ENCODE results near the gene MTF1.
A peak's percentile ranks its signal among the peaks of the same experiment; 100 is the strongest.

MTF1 gene

DNA sequence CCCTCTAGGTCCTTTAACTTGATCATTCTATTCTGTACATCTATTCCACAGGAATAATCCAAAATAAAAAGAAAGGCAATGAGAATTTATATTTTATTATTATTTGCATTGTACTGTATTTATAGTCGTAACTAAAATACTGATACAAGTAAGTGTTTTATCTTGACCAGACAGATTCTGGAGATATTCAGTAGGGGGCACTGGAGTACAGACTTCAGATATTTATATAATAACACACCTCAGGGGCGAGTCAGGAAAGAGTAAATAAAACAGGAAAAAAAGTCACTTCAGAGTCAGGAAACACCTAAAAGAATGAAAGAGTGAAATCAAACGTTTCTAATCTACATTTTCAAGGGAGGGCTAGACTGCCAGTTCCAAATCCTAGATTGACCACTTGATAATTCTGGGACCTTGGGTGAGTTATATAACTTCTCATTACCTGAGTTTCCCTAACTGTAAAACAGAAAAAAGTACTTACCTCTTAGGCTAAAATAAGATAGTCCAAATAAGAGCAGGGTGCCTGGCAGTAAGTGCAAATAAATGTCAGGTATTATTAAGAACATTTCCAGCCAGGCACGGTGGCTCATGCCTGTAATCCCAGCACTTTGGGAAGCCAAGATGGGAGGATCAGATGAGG, 31.1 kb upstream of the MTF1 start:
- DNase-seq (ENCODE audit: low spot score in 2 of 2) (no peak), ATAC-seq (replicated peaks; ENCODE audit: extremely low read depth, poor library complexity, severe bottlenecking) (no peak)
- Mint-ChIP-seq H3K36me3 (ENCODE audit: insufficient read depth) (peaks cover 24% of the 10 kb centered on the region), H3K27ac (ENCODE audit: low read depth) (no peak overlapping the region), H3K4me1 (no peaks in the 10 kb centered on the region), H3K4me3 (no peak overlapping the region), H3K9me3 (no peaks in the 10 kb centered on the region), H3K27me3 (no peaks in the 10 kb centered on the region)

DNA sequence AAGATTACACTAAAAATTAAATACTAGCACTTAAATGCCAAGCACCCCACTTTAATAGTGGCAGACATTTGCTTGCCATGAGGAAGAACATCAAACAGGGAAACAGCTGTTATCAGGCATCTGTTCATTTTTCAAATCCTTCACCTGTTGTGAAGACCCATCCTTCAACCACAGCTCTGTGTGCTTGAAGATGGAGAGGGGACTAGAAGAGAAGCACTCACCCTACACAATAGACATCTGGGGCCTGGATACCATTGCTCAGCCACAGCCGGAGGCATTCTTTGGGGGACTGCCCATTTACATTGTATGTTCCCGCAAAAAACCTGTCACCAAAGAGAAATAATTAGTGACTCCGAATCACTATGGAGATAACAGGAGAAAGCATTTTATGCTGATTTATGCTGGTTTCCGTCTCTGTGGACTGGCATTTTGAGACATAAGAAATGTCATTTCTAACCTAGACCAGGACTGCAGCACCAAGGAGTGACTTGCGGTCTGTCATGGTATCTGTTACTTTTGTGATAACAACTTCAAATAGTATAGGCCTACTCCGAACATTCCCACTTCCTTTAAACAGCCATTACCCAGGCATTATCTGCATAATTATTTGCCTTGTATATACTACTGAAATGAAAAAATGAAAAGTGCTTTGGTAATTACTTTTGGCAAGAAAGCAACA, 28.8 kb upstream of the MTF1 start:
- peaks cover 37% of the 10 kb centered on the region for H3K36me3 Mint-ChIP-seq (ENCODE audit: insufficient read depth)

DNA sequence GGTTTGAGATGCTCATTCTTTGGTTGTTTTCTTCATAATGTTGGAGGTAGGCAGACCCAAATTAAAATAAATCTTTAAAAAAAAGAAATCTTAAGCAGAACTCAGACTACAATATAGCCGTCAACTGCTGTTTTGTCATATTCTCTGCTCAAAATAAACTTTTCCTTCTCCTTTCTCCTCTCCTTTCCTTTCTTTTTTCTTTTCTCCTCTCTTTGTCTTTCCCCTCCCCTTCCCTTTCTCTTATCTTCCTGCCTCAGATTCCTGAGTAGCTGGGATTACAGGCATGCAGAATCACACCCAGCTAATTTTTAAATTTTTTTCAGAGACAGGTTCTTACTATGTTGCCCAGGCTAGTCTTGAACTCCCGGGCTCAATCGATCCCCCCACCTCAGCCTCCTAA, 24.8 kb upstream of the MTF1 start:
- Mint-ChIP-seq H3K4me1 (no peaks in the 10 kb centered on the region), H3K4me3 (no peak overlapping the region), H3K36me3 (ENCODE audit: insufficient read depth) (peaks cover 43% of the 10 kb centered on the region), H3K9me3 (no peaks in the 10 kb centered on the region), H3K27me3 (no peaks in the 10 kb centered on the region), H3K27ac (ENCODE audit: low read depth) (no peak overlapping the region)
- DNase-seq (ENCODE audit: low spot score in 2 of 2) (no peak), ATAC-seq (replicated peaks; ENCODE audit: extremely low read depth, poor library complexity, severe bottlenecking) (no peak)

More for the DNA sequence above, 28.8 kb upstream of the MTF1 start:
- Mint-ChIP-seq H3K27me3 (no peaks in the 10 kb centered on the region), H3K9me3 (no peaks in the 10 kb centered on the region), H3K4me1 (no peaks in the 10 kb centered on the region), H3K27ac (ENCODE audit: low read depth) (no peak overlapping the region), H3K4me3 (no peak overlapping the region)
- no peak for DNase-seq (ENCODE audit: low spot score in 2 of 2)
- ATAC-seq (replicated peaks; ENCODE audit: extremely low read depth, poor library complexity, severe bottlenecking) = no peak

DNA sequence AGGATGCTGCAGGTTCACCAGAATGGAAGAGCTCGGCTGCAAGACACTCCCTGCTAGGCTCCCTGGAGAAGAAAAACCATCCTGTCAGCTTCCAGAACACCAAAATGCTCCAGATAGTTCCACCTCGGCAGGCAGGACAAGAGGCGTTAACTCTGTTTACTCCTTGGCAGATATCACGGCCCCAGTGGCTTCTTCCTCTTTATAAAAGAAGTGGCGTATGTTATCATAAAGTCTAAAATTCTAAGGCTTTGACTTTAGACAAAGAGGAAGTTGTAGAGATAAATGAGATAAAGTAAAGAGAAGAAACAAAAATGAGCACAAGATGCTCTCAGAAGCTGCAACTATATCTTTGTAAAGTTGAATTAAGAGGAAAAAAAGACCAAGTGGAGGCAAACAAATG, 24.3 kb upstream of the MTF1 start:
- ATAC-seq (replicated peaks; ENCODE audit: extremely low read depth, poor library complexity, severe bottlenecking) (no peak), DNase-seq (ENCODE audit: low spot score in 2 of 2) (no peak)
- no peak overlapping the region for H3K4me3 Mint-ChIP-seq
- peaks cover 46% of the 10 kb centered on the region for H3K36me3 Mint-ChIP-seq (ENCODE audit: insufficient read depth)
- H3K27me3 Mint-ChIP-seq = no peaks in the 10 kb centered on the region
- H3K27ac Mint-ChIP-seq (ENCODE audit: low read depth) = peak overlapping the region; percentile 68
- H3K9me3 Mint-ChIP-seq = no peaks in the 10 kb centered on the region
- no peaks in the 10 kb centered on the region for H3K4me1 Mint-ChIP-seq

DNA sequence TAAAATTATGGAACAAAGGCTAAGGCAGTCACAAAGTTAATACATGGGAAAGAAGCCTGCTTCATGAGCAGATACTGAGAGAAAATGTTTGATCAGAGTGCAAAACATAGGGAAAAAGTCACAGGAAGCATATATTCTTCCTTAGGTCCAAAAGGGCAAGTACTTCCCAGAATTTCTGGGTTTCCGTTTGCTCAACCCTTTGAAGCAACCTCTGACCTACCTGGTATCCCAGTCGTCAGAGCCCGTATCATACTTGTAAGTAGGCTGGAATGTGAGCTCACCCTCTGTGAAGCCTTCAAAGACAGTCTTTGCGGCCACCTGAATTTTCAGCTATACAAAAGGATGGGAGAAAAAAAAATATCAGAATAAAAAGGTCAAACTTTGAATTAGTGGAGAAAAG, 20.5 kb upstream of the MTF1 start:
- no peak overlapping the region for H3K27ac Mint-ChIP-seq (ENCODE audit: low read depth)
- H3K36me3 Mint-ChIP-seq (ENCODE audit: insufficient read depth) = peaks cover 43% of the 10 kb centered on the region
- H3K27me3 Mint-ChIP-seq = no peaks in the 10 kb centered on the region
- ATAC-seq (replicated peaks; ENCODE audit: extremely low read depth, poor library complexity, severe bottlenecking) = no peak
- H3K4me3 Mint-ChIP-seq = no peak overlapping the region
- no peaks in the 10 kb centered on the region for H3K9me3 Mint-ChIP-seq
- no peak for DNase-seq (ENCODE audit: low spot score in 2 of 2)
- no peaks in the 10 kb centered on the region for H3K4me1 Mint-ChIP-seq

DNA sequence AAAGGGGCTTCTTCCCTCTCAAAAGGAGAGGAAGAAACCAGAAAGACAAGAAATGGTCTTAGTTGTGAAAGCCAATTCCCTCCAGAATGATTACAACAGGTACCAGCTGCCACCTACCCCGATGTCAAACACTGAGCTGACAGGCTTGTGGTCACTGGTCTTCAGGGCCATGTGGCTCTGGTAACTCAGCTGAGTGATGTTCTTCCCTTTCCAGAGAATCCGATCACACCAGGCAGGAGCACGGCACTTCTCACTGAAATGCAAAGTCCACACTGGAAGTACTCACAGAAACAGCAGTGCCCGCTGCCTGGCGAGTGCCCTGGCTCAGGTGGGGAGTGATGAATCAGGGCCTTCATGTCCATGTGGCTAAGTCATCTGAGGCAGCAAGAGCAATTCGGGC, 18.7 kb upstream of the MTF1 start:
- H3K4me3 Mint-ChIP-seq = no peak overlapping the region
- no peaks in the 10 kb centered on the region for H3K27me3 Mint-ChIP-seq
- no peak overlapping the region for H3K27ac Mint-ChIP-seq (ENCODE audit: low read depth)
- H3K9me3 Mint-ChIP-seq = no peaks in the 10 kb centered on the region
- H3K36me3 Mint-ChIP-seq (ENCODE audit: insufficient read depth) = peaks cover 46% of the 10 kb centered on the region
- H3K4me1 Mint-ChIP-seq = no peaks in the 10 kb centered on the region
- DNase-seq (ENCODE audit: low spot score in 2 of 2) = no peak
- no peak for ATAC-seq (replicated peaks; ENCODE audit: extremely low read depth, poor library complexity, severe bottlenecking)

DNA sequence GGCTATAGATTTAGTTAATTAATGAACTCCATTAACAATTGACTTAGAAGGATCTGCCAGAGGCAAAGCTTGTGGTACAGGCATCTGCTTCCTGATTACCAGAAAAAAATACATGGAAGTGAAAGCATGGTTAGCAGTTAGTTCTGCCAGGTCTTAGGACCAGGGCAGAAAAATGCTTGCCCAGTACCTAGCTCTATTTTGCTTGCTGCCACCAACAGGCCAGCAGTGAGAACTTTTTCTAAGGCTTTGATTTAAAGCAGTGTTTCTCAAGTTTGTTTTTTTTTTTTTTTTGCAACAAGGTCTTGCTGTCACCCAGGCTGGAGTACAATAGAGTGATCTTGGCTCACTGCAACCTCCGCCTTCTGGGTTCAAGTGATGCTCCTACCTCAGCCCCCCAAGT, 16.4 kb upstream of the MTF1 start:
- Mint-ChIP-seq H3K27me3 (no peaks in the 10 kb centered on the region), H3K4me3 (no peak overlapping the region), H3K27ac (ENCODE audit: low read depth) (no peak overlapping the region), H3K4me1 (no peaks in the 10 kb centered on the region), H3K9me3 (no peaks in the 10 kb centered on the region), H3K36me3 (ENCODE audit: insufficient read depth) (peaks cover 40% of the 10 kb centered on the region)
- DNase-seq (ENCODE audit: low spot score in 2 of 2) (no peak), ATAC-seq (replicated peaks; ENCODE audit: extremely low read depth, poor library complexity, severe bottlenecking) (no peak)

DNA sequence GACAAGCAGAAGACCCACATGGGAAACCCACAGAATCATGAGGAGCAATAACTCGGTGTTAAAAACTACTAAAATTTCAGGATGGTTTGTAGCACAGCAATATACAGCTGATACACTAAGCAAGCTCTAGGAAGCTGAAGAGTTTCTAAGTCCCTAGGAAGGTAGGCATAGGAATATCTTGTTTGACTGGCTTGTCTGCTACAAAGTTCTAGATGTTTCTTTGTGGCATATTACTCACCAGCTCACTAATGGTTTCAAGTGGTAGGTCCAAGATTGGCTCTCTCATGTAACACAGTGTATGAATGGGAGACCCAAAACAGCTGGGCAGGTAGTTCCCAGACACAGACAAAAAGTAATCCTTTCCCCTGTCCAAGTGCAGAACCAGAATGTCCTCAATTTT, 13.3 kb upstream of the MTF1 start:
- Mint-ChIP-seq H3K27me3 (no peaks in the 10 kb centered on the region), H3K4me1 (no peaks in the 10 kb centered on the region), H3K36me3 (ENCODE audit: insufficient read depth) (peaks cover 47% of the 10 kb centered on the region), H3K9me3 (no peaks in the 10 kb centered on the region), H3K4me3 (no peak overlapping the region), H3K27ac (ENCODE audit: low read depth) (no peak overlapping the region)
- DNase-seq (ENCODE audit: low spot score in 2 of 2) = no peak
- no peak for ATAC-seq (replicated peaks; ENCODE audit: extremely low read depth, poor library complexity, severe bottlenecking)

DNA sequence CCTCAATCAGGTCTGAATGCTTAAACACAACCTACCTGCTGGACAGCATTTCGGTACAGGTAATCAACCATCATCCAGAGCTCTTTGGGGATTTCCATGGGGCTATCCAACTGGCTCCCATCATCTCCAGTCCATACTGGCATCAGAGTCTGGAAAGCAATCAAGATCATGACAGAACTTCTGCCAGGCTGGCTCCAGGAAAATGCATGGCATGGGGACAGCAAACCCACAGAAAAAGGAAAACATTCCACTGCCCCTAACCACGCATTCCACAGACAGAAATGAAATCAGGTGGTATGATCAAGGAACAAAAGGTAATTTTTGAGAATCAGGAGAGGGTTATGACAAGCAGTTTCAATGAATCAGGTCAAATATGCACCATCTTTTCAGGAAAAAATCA, 9.1 kb upstream of the MTF1 start:
- H3K4me1 Mint-ChIP-seq = no peaks in the 10 kb centered on the region
- H3K27ac Mint-ChIP-seq (ENCODE audit: low read depth) = no peak overlapping the region
- DNase-seq (ENCODE audit: low spot score in 2 of 2) (no peak), ATAC-seq (replicated peaks; ENCODE audit: extremely low read depth, poor library complexity, severe bottlenecking) (no peak)
- peaks cover 39% of the 10 kb centered on the region for H3K36me3 Mint-ChIP-seq (ENCODE audit: insufficient read depth)
- H3K9me3 Mint-ChIP-seq = no peaks in the 10 kb centered on the region
- H3K4me3 Mint-ChIP-seq = no peak overlapping the region
- no peaks in the 10 kb centered on the region for H3K27me3 Mint-ChIP-seq

DNA sequence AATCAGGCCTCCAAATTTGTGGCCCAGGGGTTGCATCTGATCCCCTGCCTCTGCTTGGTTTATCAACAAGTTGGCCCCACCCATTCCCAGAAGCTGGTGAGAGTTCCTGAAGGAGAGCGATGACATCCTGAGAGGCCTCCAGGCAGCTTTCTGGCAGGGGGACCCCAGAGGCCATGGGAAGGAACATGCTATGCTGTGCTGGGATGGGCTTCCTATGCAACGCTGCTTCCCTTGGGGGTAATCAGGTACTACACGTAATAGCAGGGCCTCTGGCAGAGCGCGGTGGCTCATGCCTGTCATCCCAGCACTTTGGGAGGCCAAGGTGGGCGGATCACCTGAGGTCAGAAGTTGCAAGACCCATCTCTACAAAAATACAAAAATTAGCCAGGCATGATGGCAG, 8.4 kb upstream of the MTF1 start:
- Mint-ChIP-seq H3K27ac (ENCODE audit: low read depth) (no peak overlapping the region), H3K4me3 (no peak overlapping the region), H3K9me3 (no peaks in the 10 kb centered on the region), H3K36me3 (ENCODE audit: insufficient read depth) (peaks cover 35% of the 10 kb centered on the region), H3K27me3 (no peaks in the 10 kb centered on the region), H3K4me1 (no peaks in the 10 kb centered on the region)
- no peak for DNase-seq (ENCODE audit: low spot score in 2 of 2)
- ATAC-seq (replicated peaks; ENCODE audit: extremely low read depth, poor library complexity, severe bottlenecking) = no peak

DNA sequence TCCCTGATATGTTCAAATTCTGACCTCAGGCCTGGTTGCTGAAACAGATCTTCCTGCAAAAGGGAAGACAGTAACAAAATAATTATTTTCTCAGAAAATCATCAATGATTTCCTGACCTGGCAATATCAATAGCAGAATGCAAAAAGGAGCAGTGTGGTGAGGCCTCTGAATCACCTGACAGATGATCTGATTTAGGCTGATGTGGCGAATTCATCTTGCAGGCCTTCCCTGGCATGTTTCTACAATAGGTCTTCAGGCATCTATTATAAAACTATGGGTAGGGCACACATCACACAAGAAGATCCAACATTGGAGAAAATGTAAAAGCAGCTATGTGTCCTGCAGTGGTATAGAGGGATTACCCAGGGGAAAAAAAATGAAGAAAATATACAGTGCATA, 7.1 kb upstream of the MTF1 start:
- Mint-ChIP-seq H3K36me3 (ENCODE audit: insufficient read depth) (peaks cover 34% of the 10 kb centered on the region), H3K4me1 (no peaks in the 10 kb centered on the region), H3K27ac (ENCODE audit: low read depth) (no peak overlapping the region), H3K4me3 (no peak overlapping the region), H3K27me3 (no peaks in the 10 kb centered on the region), H3K9me3 (no peaks in the 10 kb centered on the region)
- DNase-seq (ENCODE audit: low spot score in 2 of 2) (no peak), ATAC-seq (replicated peaks; ENCODE audit: extremely low read depth, poor library complexity, severe bottlenecking) (no peak)

DNA sequence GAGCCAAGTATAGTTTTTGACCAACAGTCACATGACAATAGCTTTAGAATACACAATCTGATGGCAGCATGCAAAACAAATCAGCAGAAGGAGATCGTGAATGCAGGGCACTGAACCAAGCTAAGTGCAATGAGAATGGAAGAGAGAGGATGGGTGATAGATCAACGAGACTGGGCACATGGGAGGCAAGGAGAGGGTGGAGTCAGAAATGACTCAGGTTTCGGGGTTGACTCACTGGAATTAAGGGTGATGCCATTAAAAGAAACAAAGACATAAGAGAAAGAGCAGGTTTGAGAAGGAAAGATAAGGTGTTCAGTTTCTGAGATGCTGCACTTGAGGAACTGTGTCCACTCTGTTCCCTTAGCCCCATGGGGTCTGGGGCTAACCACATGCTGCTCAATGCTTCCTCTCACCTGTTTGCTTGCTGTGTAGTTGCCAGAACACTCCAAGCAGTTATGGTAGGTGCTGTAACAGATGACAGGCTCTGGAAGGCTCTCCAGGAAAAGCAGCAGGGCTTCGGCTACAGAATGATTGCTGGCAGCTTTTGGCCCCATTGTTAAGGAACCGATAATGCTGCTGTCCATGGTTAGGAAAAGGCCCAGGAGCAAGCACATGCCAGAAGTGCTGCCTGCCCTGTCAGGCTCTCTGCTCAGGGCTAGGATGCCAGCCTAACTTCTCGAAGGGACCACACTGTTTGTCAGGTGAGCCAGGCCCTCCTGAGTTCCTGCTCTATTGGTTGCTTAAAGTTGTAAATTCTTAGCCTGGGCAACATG, 6.1 kb upstream of the MTF1 start:
- Mint-ChIP-seq H3K36me3 (ENCODE audit: insufficient read depth) (peaks cover 30% of the 10 kb centered on the region), H3K27me3 (no peaks in the 10 kb centered on the region), H3K27ac (ENCODE audit: low read depth) (no peak overlapping the region), H3K4me1 (no peaks in the 10 kb centered on the region), H3K9me3 (no peaks in the 10 kb centered on the region), H3K4me3 (no peak overlapping the region)
- DNase-seq (ENCODE audit: low spot score in 2 of 2) (no peak), ATAC-seq (replicated peaks; ENCODE audit: extremely low read depth, poor library complexity, severe bottlenecking) (no peak)

DNA sequence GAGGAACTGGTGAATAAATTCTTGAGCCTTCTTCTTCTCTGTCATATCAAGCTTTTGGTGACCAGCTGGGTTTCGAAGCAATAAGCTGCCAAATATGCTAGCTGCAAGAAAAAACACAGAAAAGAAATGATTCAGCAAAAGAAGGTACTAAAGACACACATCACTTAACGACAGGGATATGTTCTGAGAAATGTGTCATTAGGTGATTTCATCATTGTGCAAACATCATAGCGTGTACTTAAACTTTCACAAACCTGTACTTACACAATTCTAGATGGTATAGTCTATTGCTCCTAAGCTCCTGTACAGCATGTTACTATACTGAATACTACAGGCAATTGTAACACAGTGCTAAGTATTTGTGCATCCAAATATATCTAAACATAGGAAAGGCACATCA, 2.9 kb upstream of the MTF1 start:
- Mint-ChIP-seq H3K27ac (ENCODE audit: low read depth) (no peak overlapping the region), H3K27me3 (no peaks in the 10 kb centered on the region), H3K4me1 (peaks cover 12% of the 10 kb centered on the region), H3K4me3 (no peak overlapping the region), H3K9me3 (no peaks in the 10 kb centered on the region), H3K36me3 (ENCODE audit: insufficient read depth) (peaks cover 20% of the 10 kb centered on the region)
- DNase-seq (ENCODE audit: low spot score in 2 of 2) = no peak
- no peak for ATAC-seq (replicated peaks; ENCODE audit: extremely low read depth, poor library complexity, severe bottlenecking)

All from central memory CD8-positive, alpha-beta T cell (primary cell).